K562 (cell line): Measurements from ENCODE around the gene UGT1A6. TPM values are rescaled to one million over a fixed set of nuclear protein-coding genes. Genes with fewer than 3 reads are reported as not detected.

ENCODE experiments used
- ATAC-seq: fragments of 200-7000 bp; cut with Tn5 transposase; 3 replicates; pipeline ENCODE4 v1.9.1; 2020; ENCODE audit warnings: moderate library complexity
- BruUV-seq: library from RNA; stranded (reverse); fragments of 400-500 nt; replicated peaks from 2 replicates; lab custom pipeline; 2021; lab: Mats Ljungman, UMichigan
- CTCF ChIA-PET: fragments of 300-600 bp; formaldehyde crosslinking; extraction: SDS; loops from one replicate; lab custom pipeline; 2021; ENCODE audit warnings: low intra/inter-chr PET ratio; lab: Yijun Ruan, JAX
- POLR2A ChIA-PET: fragments of 300-600, 350-650 bp; sonication (Branson Sonifier 250); formaldehyde crosslinking; extraction: SDS; loops from one replicate; lab custom pipeline; 2021; ENCODE audit warnings: antibody characterized with exemption, inconsistent platforms; lab: Yijun Ruan, JAX
- DNase-seq, 4 experiments: peaks; one replicate each; pipeline versions ENCODE4 v3.0.0 to v3.0.0-alpha.2; 2011 to 2018; ENCODE audit warnings: low spot score in 3 of 4, mixed read lengths in 3 of 4; ENCODE audit errors: extremely low read depth in 1 of 4
- FAIRE-seq: peaks from 2 replicates; lab custom pipeline; 2011; peaks lifted over from hg19 to GRCh38; lab: Jason Lieb, UNC
- H2AFZ ChIP-seq: 2 replicates; pipeline ENCODE4 v1.6.0; 2011; ENCODE audit warnings: low read depth, low read length, control low read depth, inconsistent platforms
- H3K27ac ChIP-seq: fragments of 200-600 bp; 3 replicates; pipeline ENCODE4 v1.8.0; 2011; ENCODE audit warnings: low read depth, mild to moderate bottlenecking, control low read depth, inconsistent platforms, low read length, moderate library complexity, mixed read lengths; ENCODE audit errors: extremely low read depth
- H3K27me3 ChIP-seq, 2 experiments: fragments of 300-600 bp in 1 of 2; 2 replicates in 1 of 2; 3 replicates in 1 of 2; pipeline versions ENCODE4 v1.6.0 to v1.8.0; 2011; ENCODE audit warnings: inconsistent platforms in 2 of 2, low read length in 2 of 2, mild to moderate bottlenecking in 1 of 2, mixed read lengths in 1 of 2, moderate library complexity in 1 of 2; ENCODE audit not compliant: control insufficient read depth in 2 of 2, insufficient read depth in 2 of 2
- H3K36me3 ChIP-seq: fragments of 300-600 bp; 3 replicates; pipeline ENCODE4 v1.8.0; 2011; ENCODE audit warnings: mild to moderate bottlenecking, low read length, inconsistent platforms; ENCODE audit not compliant: control insufficient read depth, insufficient read depth
- H3K4me1 ChIP-seq, 2 experiments: fragments of 200-600 bp in 1 of 2; replicated peaks in 1 of 2; 2 replicates in 1 of 2; 3 replicates in 1 of 2; pipeline versions ENCODE4 v1.5.1 to v1.8.0; 2011; ENCODE audit warnings: inconsistent platforms in 2 of 2, low read length in 2 of 2, mild to moderate bottlenecking in 1 of 2, mixed read lengths in 1 of 2, moderate library complexity in 1 of 2; ENCODE audit not compliant: control insufficient read depth in 2 of 2, insufficient read depth in 2 of 2
- H3K4me2 ChIP-seq: 2 replicates; pipeline ENCODE4 v1.6.1; 2011; ENCODE audit warnings: low read length, control low read depth, inconsistent platforms, mixed read lengths; ENCODE audit not compliant: insufficient read depth
- H3K4me3 ChIP-seq: fragments of 200-600 bp; sonication (generic), shearing (Covaris generic); 2 replicates; pipeline ENCODE4 v1.5.1; 2016; ENCODE audit warnings: control low read depth, inconsistent platforms
- H3K79me2 ChIP-seq: fragments of 200-600 bp; 3 replicates; pipeline ENCODE4 v1.8.0; 2011; ENCODE audit warnings: low read length, inconsistent platforms; ENCODE audit not compliant: control insufficient read depth, insufficient read depth
- H3K9ac ChIP-seq, 2 experiments: 2 replicates each; pipeline versions ENCODE4 v1.6.0 to v1.6.1; 2011; ENCODE audit warnings: low read depth in 2 of 2, low read length in 2 of 2, control low read depth in 1 of 2, inconsistent platforms in 1 of 2, mild to moderate bottlenecking in 1 of 2, mixed read lengths in 1 of 2; ENCODE audit not compliant: insufficient read depth in 1 of 2
- H3K9me1 ChIP-seq: one replicate; pipeline ENCODE4 v1.6.0; 2011; ENCODE audit warnings: inconsistent platforms, mild to moderate bottlenecking, low read length, moderate library complexity; ENCODE audit not compliant: control insufficient read depth, insufficient read depth
- H3K9me3 ChIP-seq: replicated peaks from 2 replicates; pipeline ENCODE4 v1.5.1; 2011; ENCODE audit warnings: low read depth, low read length, inconsistent platforms; ENCODE audit not compliant: control insufficient read depth, insufficient read depth
- H4K20me1 ChIP-seq: replicated peaks from 2 replicates; pipeline ENCODE4 v1.6.1; 2011; ENCODE audit warnings: low read length, inconsistent platforms, mixed read lengths; ENCODE audit not compliant: control insufficient read depth, insufficient read depth
- COPS2 ChIP-seq: fragments of 450-650 bp; conservative IDR thresholded peaks from 2 replicates; pipeline ENCODE4 v1.6.1; 2016; ENCODE audit warnings: mild to moderate bottlenecking, moderate library complexity
- CREBBP ChIP-seq: IDR thresholded peaks from one replicate; pipeline ENCODE4 v1.6.1; 2012; ENCODE audit warnings: low read depth, mild to moderate bottlenecking, control low read depth, inconsistent platforms, low read length
- FOXA3 ChIP-seq, 2 experiments: fragments of 450-650 bp in 1 of 2; sonication (generic) in 1 of 2; formaldehyde crosslinking; IDR thresholded peaks in 1 of 2; conservative IDR thresholded peaks in 1 of 2; 2 replicates each; pipeline versions ENCODE4 v1.4.0 to v1.8.0; 2020 to 2022; ENCODE audit warnings: mild to moderate bottlenecking in 2 of 2, missing genetic modification reagents in 1 of 2
- FOXK2 ChIP-seq, 2 experiments: fragments of 450-650 bp; IDR thresholded peaks in 1 of 2; conservative IDR thresholded peaks in 1 of 2; 2 replicates each; pipeline ENCODE4 v1.6.1; 2016; ENCODE audit warnings: low read depth in 2 of 2, mild to moderate bottlenecking in 1 of 2
- HNRNPH1 ChIP-seq: fragments of 200-400 bp; formaldehyde crosslinking; optimal IDR thresholded peaks from 2 replicates; pipeline ENCODE3; 2017; ENCODE audit warnings: low read depth, mild to moderate bottlenecking, low read length, moderate library complexity
- HNRNPK ChIP-seq: fragments of 200-400 bp; formaldehyde crosslinking; IDR thresholded peaks from one replicate; pipeline ENCODE4 v1.6.1; 2018; ENCODE audit warnings: mild to moderate bottlenecking, low read depth, low read length; ENCODE audit not compliant: poor library complexity, severe bottlenecking
- JUNB ChIP-seq: fragments of 450-650 bp; formaldehyde crosslinking; conservative IDR thresholded peaks from 2 replicates; pipeline ENCODE4 v1.4.0; 2020; ENCODE audit warnings: mild to moderate bottlenecking
- MAFG ChIP-seq: fragments of 450-650 bp; conservative IDR thresholded peaks from 2 replicates; pipeline ENCODE4 v1.6.1; 2016; ENCODE audit warnings: missing genetic modification characterization, missing compliant biosample characterization
- MBD2 ChIP-seq: sonication (generic); IDR thresholded peaks from 2 replicates; pipeline ENCODE4 v1.6.1; 2016; ENCODE audit warnings: low read depth, borderline replicate concordance
- PTRF ChIP-seq: fragments of 450-650 bp; IDR thresholded peaks from 2 replicates; pipeline ENCODE4 v1.6.1; 2016; ENCODE audit warnings: mild to moderate bottlenecking, missing genetic modification characterization, missing compliant biosample characterization
- RBFOX2 ChIP-seq: fragments of 200-400 bp; formaldehyde crosslinking; IDR thresholded peaks from 2 replicates; pipeline ENCODE4 v1.6.1; 2017; ENCODE audit warnings: low read depth, mild to moderate bottlenecking, low read length, moderate library complexity
- SMARCA4 ChIP-seq: fragments of 450-650 bp; IDR thresholded peaks from 2 replicates; pipeline ENCODE4 v1.6.1; 2016
- TARDBP ChIP-seq: fragments of 450-650 bp; IDR thresholded peaks from 2 replicates; pipeline ENCODE4 v1.6.1; 2016
- ZNF212 ChIP-seq: fragments of 450-650 bp; formaldehyde crosslinking; IDR thresholded peaks from 2 replicates; pipeline ENCODE4 v1.4.0; 2020; ENCODE audit warnings: mild to moderate bottlenecking
- in situ Hi-C: fragments of 300-500 bp; cut with MboI; formaldehyde crosslinking; loops from 4 replicates; pipeline ENCODE4 v1.15.0; 2018; ENCODE audit warnings: inconsistent platforms, mixed read lengths
- intact Hi-C: fragments of 100-400 bp; cut with micrococcal nuclease; formaldehyde crosslinking; loops from 2 replicates; pipeline ENCODE4 v1.14.2; 2022
- polyA plus RNA-seq, 8 experiments: library from polyadenylated mRNA; depleted of rRNA in 4 of 8; stranded (reverse) in 5 of 8; unstranded in 3 of 8; fragments of >200 nt; fragmentation: Nextera tagmentation in 2 of 8; fragmentation: Illumina TruSeq in 1 of 8; extraction: Ambion mirVana in 2 of 8; extraction: Trizol in 1 of 8; gene quantifications; 2 replicates each; pipeline versions ENCODE4 v1.2.1 to v1.2.3, GENCODE V29; 2011 to 2014; ENCODE audit warnings: inconsistent platforms in 1 of 8, missing spikeins in 1 of 8
- total RNA-seq, 7 experiments: library from RNA; depleted of rRNA in 6 of 7; stranded (reverse); fragments of >200 nt in 6 of 7; fragmentation: Illumina TruSeq in 2 of 7; extraction: Trizol in 2 of 7; gene quantifications; 2 replicates each; pipeline versions ENCODE4 v1.2.1 to v1.2.3, GENCODE V29; 2011 to 2021; ENCODE audit warnings: low replicate concordance in 1 of 7
- TF ChIP-seq, protein P1 (sequence below): fragments of 450-650 bp; formaldehyde crosslinking; IDR thresholded peaks from 2 replicates; pipeline ENCODE4 v1.4.0; 2022; ENCODE audit warnings: missing genetic modification characterization
- TF ChIP-seq, protein P2 (sequence below), 2 experiments: fragments of 450-650 bp; conservative IDR thresholded peaks; 2 replicates each; pipeline ENCODE4 v1.6.1; 2017; ENCODE audit warnings: mild to moderate bottlenecking in 2 of 2, moderate library complexity in 2 of 2
- TF ChIP-seq, protein P3 (sequence below), 2 experiments: fragments of 450-650 bp in 1 of 2; IDR thresholded peaks; 2 replicates each; pipeline ENCODE4 v1.6.1; 2011 to 2017; ENCODE audit warnings: low read depth in 2 of 2, antibody characterized with exemption in 1 of 2, borderline replicate concordance in 1 of 2, low read length in 1 of 2, mild to moderate bottlenecking in 1 of 2, mixed read lengths in 1 of 2; ENCODE audit not compliant: control insufficient read depth in 1 of 2

UGT1A6 gene
- total and polyA plus RNA-seq, 9 of the 15 experiments (the other 6 are each of a cell fraction or from before 2014, with no cell fraction given): not detected

DNA sequence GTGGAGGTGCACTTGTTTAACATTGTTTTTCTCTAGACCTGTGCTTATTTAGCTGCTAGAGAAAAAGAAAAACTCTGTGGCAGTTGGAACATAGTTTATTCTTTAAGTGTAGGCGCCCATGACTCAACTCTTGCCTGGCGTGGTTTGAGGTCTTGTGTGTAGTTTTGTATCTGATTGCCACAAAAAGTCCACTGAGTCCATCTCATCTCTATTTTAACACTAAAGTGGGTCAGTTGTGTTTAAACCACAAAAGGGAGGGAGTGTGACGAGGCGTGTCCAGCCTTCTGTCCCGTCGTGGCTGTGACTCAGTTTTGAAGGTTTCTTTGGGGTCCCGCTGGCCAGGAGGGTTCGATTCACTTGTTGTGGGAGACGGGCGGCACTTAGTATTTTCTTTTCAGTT is 36.2 kb upstream of the UGT1A6 start (continued):
- TF ChIP-seq, protein P1, sequence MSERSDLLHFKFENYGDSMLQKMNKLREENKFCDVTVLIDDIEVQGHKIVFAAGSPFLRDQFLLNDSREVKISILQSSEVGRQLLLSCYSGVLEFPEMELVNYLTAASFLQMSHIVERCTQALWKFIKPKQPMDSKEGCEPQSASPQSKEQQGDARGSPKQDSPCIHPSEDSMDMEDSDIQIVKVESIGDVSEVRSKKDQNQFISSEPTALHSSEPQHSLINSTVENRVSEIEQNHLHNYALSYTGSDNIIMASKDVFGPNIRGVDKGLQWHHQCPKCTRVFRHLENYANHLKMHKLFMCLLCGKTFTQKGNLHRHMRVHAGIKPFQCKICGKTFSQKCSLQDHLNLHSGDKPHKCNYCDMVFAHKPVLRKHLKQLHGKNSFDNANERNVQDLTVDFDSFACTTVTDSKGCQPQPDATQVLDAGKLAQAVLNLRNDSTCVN (CRISPR knock-in tag): no peak
- TF ChIP-seq, all 486 proteins: peak for 0

DNA sequence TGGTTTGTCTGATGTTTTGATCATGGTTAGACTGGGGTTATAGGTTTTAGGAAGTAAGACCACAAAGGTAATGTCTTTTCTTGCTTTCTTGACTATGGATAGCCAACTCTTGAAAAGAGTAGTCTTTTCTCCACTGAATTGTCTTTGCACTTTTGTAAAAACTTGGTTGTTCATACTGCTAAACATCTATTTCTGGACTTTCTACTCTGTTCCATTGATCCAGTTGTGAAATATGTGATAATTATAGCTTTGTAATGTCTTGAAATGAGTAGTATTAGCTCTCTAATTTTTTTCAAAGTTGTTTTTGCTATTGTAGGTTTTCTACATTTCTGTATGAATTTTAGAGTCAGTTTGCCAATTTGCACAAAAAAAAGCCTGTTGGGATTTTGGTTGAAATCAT is 34.1 kb upstream of the UGT1A6 start:
- Histone ChIP-seq H3K9ac (no peak overlapping the region), H3K9me1 (no peaks in the 10 kb centered on the region), H4K20me1 (no peaks in the 10 kb centered on the region), H3K4me3 (no peak overlapping the region), H3K27me3 (peaks cover 0 to 7% of the 10 kb centered on the region in 2 experiments; a peak in 1 of 5 replicates), H3K79me2 (no peaks in the 10 kb centered on the region), H3K36me3 (no peaks in the 10 kb centered on the region), H2AFZ (no peak overlapping the region), H3K27ac (no peak overlapping the region), H3K4me1 (no peaks in the 10 kb centered on the region), H3K4me2 (no peak overlapping the region), H3K9me3 (no peaks in the 10 kb centered on the region)
- DNase-seq: no peak
- CTCF ChIA-PET: no interaction called here
- FAIRE-seq: no peak
- in situ Hi-C loops: no loop called here
- no TSS peak for BruUV-seq
- intact Hi-C loops: no loop called here
- POLR2A ChIA-PET: no interaction called here
- no peak for ATAC-seq
- TF ChIP-seq MBD2 (no peak), RBFOX2 (no peak), COPS2 (no peak), TARDBP (no peak), SMARCA4 (no peak), JUNB (CRISPR knock-in tag) (no peak), MAFG (tag) (no peak), PTRF (tag) (no peak), HNRNPH1 (no peak), FOXA3 (CRISPR knock-in tag; conservative IDR thresholded peaks at IDR 0.05 in 1 of 2, IDR thresholded peaks at IDR 0.05 in 1 of 2) (no peak), FOXK2 (conservative IDR thresholded peaks at IDR 0.05 in 1 of 2, IDR thresholded peaks at IDR 0.05 in 1 of 2; ENCODE audit: low read depth in 2 of 2) (no peak), CREBBP (no peak), ZNF212 (CRISPR knock-in tag) (no peak), HNRNPK (no peak)
- TF ChIP-seq, protein P2, sequence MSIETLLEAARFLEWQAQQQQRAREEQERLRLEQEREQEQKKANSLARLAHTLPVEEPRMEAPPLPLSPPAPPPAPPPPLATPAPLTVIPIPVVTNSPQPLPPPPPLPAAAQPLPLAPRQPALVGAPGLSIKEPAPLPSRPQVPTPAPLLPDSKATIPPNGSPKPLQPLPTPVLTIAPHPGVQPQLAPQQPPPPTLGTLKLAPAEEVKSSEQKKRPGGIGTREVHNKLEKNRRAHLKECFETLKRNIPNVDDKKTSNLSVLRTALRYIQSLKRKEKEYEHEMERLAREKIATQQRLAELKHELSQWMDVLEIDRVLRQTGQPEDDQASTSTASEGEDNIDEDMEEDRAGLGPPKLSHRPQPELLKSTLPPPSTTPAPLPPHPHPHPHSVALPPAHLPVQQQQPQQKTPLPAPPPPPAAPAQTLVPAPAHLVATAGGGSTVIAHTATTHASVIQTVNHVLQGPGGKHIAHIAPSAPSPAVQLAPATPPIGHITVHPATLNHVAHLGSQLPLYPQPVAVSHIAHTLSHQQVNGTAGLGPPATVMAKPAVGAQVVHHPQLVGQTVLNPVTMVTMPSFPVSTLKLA (conservative IDR thresholded peaks at IDR 0.05): no peak
- TF ChIP-seq, protein P3, sequence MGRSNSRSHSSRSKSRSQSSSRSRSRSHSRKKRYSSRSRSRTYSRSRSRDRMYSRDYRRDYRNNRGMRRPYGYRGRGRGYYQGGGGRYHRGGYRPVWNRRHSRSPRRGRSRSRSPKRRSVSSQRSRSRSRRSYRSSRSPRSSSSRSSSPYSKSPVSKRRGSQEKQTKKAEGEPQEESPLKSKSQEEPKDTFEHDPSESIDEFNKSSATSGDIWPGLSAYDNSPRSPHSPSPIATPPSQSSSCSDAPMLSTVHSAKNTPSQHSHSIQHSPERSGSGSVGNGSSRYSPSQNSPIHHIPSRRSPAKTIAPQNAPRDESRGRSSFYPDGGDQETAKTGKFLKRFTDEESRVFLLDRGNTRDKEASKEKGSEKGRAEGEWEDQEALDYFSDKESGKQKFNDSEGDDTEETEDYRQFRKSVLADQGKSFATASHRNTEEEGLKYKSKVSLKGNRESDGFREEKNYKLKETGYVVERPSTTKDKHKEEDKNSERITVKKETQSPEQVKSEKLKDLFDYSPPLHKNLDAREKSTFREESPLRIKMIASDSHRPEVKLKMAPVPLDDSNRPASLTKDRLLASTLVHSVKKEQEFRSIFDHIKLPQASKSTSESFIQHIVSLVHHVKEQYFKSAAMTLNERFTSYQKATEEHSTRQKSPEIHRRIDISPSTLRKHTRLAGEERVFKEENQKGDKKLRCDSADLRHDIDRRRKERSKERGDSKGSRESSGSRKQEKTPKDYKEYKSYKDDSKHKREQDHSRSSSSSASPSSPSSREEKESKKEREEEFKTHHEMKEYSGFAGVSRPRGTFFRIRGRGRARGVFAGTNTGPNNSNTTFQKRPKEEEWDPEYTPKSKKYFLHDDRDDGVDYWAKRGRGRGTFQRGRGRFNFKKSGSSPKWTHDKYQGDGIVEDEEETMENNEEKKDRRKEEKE (IDR thresholded peaks at IDR 0.05; ENCODE audit: borderline replicate concordance in 1 of 2, control insufficient read depth in 1 of 2, low read depth in 2 of 2, low read length in 1 of 2): no peak
